BLaER1 (cell line): ENCODE measurements around the gene ZNF669.

Source experiments
- H3K27ac ChIP-seq: shearing (Covaris generic); formaldehyde crosslinking; 2 replicates; pipeline ENCODE4 v1.8.1; 2022
- H3K27me3 ChIP-seq: shearing (Covaris generic); formaldehyde crosslinking; 2 replicates; pipeline ENCODE4 v1.8.1; 2022
- H3K36me3 ChIP-seq: shearing (Covaris generic); formaldehyde crosslinking; 2 replicates; pipeline ENCODE4 v1.8.1; 2022
- H3K4me1 ChIP-seq: shearing (Covaris generic); formaldehyde crosslinking; 2 replicates; pipeline ENCODE4 v1.8.1; 2022
- H3K4me2 ChIP-seq: shearing (Covaris generic); formaldehyde crosslinking; 2 replicates; pipeline ENCODE4 v1.8.1; 2022
- H3K4me3 ChIP-seq: shearing (Covaris generic); formaldehyde crosslinking; 2 replicates; pipeline ENCODE4 v1.8.1; 2022
- H3K9ac ChIP-seq: shearing (Covaris generic); formaldehyde crosslinking; 2 replicates; pipeline ENCODE4 v1.8.1; 2022
- H3K9me3 ChIP-seq: shearing (Covaris generic); formaldehyde crosslinking; 2 replicates; pipeline ENCODE4 v1.8.1; 2022
- H4K20me1 ChIP-seq: shearing (Covaris generic); formaldehyde crosslinking; 2 replicates; pipeline ENCODE4 v1.8.1; 2022
- Cebpa-rat ChIP-seq: shearing (Covaris generic); IDR thresholded peaks from 2 replicates; pipeline ENCODE4 v1.8.1; 2022

Gene ZNF669

DNA sequence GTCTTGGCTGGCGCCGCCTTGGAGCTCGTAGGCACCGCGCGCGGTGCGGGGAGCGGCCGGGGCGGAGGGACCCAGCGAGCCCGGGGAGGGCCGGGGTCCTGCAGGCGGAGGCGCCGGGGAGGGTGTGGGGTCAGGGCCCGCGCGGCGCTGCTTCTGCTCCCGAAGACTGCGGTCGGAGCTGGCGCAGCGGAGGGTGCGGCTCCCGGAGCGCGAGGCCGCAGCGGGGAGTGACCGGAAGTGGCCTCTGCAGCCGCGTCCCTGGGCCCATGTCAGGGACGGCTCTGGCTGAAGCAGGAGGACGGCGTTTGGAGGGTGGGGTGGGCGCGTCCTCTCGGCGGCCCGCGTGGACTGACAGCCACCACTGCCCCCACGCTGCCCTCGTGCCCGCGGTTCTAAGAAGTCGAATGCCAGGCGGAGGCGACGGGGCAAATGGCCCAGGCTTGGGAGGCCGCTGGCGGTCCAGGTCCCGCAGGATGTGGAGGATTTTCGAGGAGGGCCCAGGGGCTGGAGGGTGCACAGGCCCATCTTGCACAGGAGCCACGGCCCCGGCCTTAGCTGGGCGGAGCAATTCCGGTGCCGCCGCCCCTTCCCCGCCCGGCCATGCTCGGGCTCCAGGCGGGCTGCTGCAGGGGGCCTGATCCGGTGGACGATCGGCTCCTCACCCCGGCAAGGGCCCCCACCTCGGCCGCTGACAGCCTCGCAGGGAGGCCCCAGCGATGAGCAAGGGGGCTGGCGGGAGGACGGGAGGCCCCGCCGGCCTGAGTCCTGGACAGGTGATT is 7.7 kb upstream of the ZNF669 start:
- Histone ChIP-seq H3K9ac (no peak overlapping the region), H4K20me1 (peaks cover 16% of the 10 kb centered on the region; the same call in 1 of the 2 replicates), H3K36me3 (no peaks in the 10 kb centered on the region), H3K4me1 (0 out of 2 replicates have a peak, but pooled peaks cover 5% of the 10 kb centered on the region), H3K4me2 (peak overlapping the region; percentile 61), H3K9me3 (peaks cover 61% of the 10 kb centered on the region), H3K27ac (no peak overlapping the region), H3K27me3 (peaks cover 73% of the 10 kb centered on the region), H3K4me3 (peak overlapping the region; percentile 58)
- TF ChIP-seq Cebpa-rat, result no peak

DNA sequence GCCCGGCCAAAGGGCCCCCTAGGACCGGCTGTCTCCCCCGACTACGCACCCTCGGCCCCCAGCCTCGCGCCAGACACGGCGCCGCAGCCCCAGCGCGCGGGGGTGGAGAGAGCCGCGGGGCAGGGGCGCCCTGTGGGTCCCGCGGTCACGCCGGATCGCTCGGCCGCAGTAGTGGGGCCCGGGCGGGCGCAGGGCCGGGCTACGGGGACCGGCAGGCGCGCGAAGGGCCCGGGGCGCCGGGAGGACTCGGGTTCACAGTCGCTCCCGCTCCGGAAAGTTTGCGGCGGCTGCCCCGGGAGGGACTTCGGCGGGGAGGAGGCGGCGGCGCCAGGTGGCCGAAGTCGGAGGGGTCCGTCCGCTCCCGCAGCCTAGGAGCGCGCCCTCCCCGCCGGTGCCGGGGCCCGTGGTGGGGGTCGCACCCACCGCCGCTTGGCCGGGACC is 7.1 kb upstream of the ZNF669 start:
- H3K4me2 ChIP-seq, result peak overlapping the region; percentile 61
- H3K36me3 ChIP-seq, result no peaks in the 10 kb centered on the region
- TF ChIP-seq Cebpa-rat, result no peak
- H3K4me1 ChIP-seq, result 0 out of 2 replicates have a peak, but pooled peaks cover 5% of the 10 kb centered on the region
- no peak overlapping the region for H3K9ac ChIP-seq
- H3K27ac ChIP-seq, result no peak overlapping the region
- peaks cover 16% of the 10 kb centered on the region; the same call in 1 of the 2 replicates for H4K20me1 ChIP-seq
- peaks cover 67% of the 10 kb centered on the region for H3K9me3 ChIP-seq
- H3K27me3 ChIP-seq, result peaks cover 73% of the 10 kb centered on the region
- H3K4me3 ChIP-seq, result peak overlapping the region; percentile 58

DNA sequence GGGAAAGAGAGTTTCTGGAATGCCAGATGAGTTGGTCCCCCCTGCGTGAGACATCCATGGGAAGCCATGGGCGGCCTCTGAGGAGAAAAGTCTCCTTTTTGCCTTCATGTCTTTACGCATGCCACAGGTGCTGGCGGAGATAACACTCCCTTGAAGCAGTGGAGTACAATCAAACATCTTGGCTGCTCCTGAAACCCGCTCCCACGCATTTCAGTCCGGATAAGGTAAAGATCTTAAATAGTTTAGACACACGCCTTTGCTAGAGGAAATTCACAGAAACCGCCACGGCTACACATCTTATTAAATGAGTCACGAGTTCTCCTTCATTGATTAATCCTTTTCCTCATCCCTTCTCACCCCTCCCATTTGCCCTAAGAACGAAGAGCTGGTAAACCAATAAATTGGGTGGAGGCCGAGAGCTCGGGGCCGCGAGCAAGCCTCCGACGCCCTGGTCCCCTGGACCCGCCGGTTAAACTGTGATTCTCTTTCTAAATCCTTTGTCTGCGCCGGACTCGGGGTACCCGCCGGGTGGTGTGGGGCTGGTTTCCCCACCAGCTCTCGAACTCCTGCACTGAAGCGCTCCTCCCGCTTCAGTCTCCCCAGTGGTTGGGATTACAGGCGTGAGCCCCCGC is 6.6 kb upstream of the ZNF669 start:
- no peak overlapping the region for H3K9ac ChIP-seq
- peak overlapping the region; percentile 61 for H3K4me2 ChIP-seq
- H3K9me3 ChIP-seq, result peaks cover 72% of the 10 kb centered on the region
- H4K20me1 ChIP-seq, result peaks cover 16% of the 10 kb centered on the region; the same call in 1 of the 2 replicates
- no peak overlapping the region for H3K27ac ChIP-seq
- no peaks in the 10 kb centered on the region for H3K36me3 ChIP-seq
- H3K27me3 ChIP-seq, result peaks cover 73% of the 10 kb centered on the region
- no peak for TF ChIP-seq Cebpa-rat
- H3K4me3 ChIP-seq, result peak overlapping the region; percentile 58
- H3K4me1 ChIP-seq, result 0 out of 2 replicates have a peak, but pooled peaks cover 5% of the 10 kb centered on the region

DNA sequence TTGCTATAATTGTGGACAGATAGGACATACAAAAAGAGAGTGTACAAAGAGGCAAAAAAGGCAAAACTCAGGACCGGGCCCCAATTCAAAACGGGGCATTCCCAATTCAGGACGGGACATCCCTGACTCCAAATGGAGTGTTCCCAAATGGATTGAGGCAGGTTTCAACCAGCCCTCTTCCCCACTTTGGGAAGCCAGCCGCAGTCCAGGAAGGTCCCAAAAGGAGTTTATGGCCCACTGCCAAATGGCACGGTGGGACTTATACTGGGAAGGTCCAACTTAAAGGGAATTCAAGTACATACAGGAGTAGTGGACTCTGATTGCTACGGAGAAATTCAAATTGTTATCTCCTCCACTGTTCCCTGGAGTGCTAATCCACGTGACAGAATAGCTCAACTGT is 3.5 kb upstream of the ZNF669 start:
- Histone ChIP-seq H3K27ac (no peak overlapping the region), H3K9ac (no peak overlapping the region), H3K36me3 (peaks cover 4% of the 10 kb centered on the region), H4K20me1 (peaks cover 16% of the 10 kb centered on the region; the same call in 1 of the 2 replicates), H3K4me3 (no peak overlapping the region), H3K4me2 (no peak overlapping the region), H3K4me1 (peaks cover 18% of the 10 kb centered on the region), H3K9me3 (peaks cover 82% of the 10 kb centered on the region), H3K27me3 (peaks cover 49% of the 10 kb centered on the region)
- TF ChIP-seq Cebpa-rat, result no peak

DNA sequence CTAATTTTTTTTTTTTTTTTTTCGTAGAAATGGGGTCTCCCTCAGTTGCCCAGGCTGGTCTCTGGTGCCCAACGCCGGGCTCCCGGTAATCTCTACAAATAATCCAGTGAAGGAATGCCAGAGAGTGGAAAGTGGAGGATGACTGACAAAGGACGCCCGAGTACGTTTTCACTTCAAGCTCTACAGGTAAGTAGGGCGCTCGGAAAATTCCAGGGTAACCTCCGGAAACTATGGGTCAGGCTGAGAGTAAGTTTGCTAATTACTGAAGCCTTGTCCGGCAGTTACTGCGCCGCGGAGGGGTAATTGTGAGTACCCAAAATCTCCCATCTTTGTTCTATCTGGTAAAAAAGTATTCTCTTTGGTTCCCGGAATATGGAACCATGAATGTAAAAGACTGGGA is 1.8 kb upstream of the ZNF669 start:
- no peak overlapping the region for H3K4me2 ChIP-seq
- H3K9me3 ChIP-seq, result peaks cover 82% of the 10 kb centered on the region
- H4K20me1 ChIP-seq, result 0 out of 2 replicates have a peak, but pooled peaks cover under 1% of the 10 kb centered on the region
- peaks cover 16% of the 10 kb centered on the region for H3K4me1 ChIP-seq
- no peak overlapping the region for H3K4me3 ChIP-seq
- H3K27me3 ChIP-seq, result peaks cover 32% of the 10 kb centered on the region
- no peak overlapping the region for H3K27ac ChIP-seq
- H3K36me3 ChIP-seq, result peaks cover 21% of the 10 kb centered on the region
- TF ChIP-seq Cebpa-rat, result no peak
- no peak overlapping the region for H3K9ac ChIP-seq

DNA sequence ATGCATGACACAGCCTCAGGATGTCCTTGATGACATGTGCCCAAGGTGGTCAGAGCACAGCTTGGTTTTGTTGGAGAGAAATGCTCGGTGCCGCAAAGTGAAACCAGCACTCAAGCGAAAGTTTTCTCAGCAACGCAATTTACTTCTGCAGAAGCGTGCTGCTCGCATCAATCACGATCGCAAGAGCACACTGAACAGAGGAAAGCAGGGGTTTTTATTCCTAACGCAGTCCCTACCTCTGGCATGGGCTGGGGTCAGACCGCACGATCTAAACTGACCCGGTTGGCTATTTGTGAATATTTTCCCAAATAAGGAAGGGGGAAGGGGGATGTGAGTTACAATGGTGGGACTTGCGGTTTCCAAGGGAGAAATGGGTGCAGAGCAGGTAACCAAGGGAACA is 809 bp upstream of the ZNF669 start:
- H3K9me3 ChIP-seq, result peaks cover 82% of the 10 kb centered on the region
- H3K4me3 ChIP-seq, result peak overlapping the region; percentile 100
- no peaks in the 10 kb centered on the region for H4K20me1 ChIP-seq
- TF ChIP-seq Cebpa-rat, result no peak
- H3K27ac ChIP-seq, result no peak overlapping the region
- H3K27me3 ChIP-seq, result peaks cover 22% of the 10 kb centered on the region
- peak overlapping the region; percentile 57 for H3K4me2 ChIP-seq
- H3K9ac ChIP-seq, result no peak overlapping the region
- H3K36me3 ChIP-seq, result peaks cover 31% of the 10 kb centered on the region
- H3K4me1 ChIP-seq, result peaks cover 16% of the 10 kb centered on the region

DNA sequence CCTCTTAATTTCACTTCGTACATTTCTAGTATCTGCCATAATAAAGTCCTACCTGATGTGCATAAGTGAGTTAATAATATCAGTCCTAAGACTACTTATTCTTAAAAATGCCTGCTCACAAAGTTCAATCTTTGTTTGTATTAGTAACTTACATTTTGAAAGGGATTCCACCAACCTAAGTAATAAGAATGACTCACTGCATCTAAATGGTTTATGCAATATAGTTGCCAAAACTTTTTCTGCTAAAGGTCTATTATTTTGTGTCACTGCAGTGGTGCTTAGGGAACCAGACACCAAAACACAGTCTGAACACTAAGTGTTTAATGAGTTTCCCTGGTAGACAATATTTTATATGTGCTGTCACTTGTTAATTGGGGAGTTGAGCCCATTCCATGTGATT is 1.8 kb downstream of the ZNF669 start:
- no peak for TF ChIP-seq Cebpa-rat
- peaks cover 89% of the 10 kb centered on the region for H3K9me3 ChIP-seq
- no peak overlapping the region for H3K9ac ChIP-seq
- H3K4me2 ChIP-seq, result peak overlapping the region; percentile 80
- no peak overlapping the region for H3K27ac ChIP-seq
- peaks cover 2% of the 10 kb centered on the region; the same call in 1 of the 2 replicates for H4K20me1 ChIP-seq
- H3K27me3 ChIP-seq, result no peaks in the 10 kb centered on the region
- peaks cover 57% of the 10 kb centered on the region for H3K36me3 ChIP-seq
- H3K4me3 ChIP-seq, result peak overlapping the region; percentile 100
- H3K4me1 ChIP-seq, result peaks cover 16% of the 10 kb centered on the region

DNA sequence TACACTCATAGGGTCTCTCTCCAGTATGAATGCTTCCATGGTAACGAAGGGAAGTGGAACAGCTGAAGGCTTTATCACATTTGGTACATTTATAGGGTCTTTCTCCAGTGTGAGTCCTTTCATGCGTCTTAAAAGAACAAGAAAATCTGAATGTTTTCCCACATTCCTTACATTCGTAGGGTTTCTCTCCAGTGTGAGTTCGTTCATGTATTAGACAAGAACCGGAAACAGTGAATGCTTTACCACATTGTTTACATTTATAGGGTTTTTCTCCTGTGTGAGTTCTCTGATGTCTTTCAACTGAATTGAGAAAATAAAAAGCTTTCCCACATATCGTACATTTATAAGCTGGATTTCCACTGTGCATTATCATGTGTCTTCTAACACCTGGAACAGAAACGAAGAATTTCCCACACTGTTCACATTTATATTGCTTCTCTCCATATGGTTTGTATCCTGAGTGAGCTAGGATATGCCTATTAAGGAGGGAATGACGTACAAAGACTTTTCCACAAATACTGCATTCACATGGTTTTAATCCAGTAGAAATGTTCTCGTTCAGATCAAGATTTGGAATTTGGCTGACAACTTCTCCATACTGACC is 3.4 kb downstream of the ZNF669 start:
- Histone ChIP-seq H4K20me1 (peaks cover 17% of the 10 kb centered on the region; the same call in 1 of the 2 replicates), H3K9me3 (peaks cover 90% of the 10 kb centered on the region), H3K4me1 (peaks cover 25% of the 10 kb centered on the region), H3K4me3 (peak overlapping the region; percentile 100), H3K27ac (no peak overlapping the region), H3K36me3 (peaks cover 73% of the 10 kb centered on the region), H3K9ac (no peak overlapping the region), H3K27me3 (no peaks in the 10 kb centered on the region), H3K4me2 (no peak overlapping the region)
- no peak for TF ChIP-seq Cebpa-rat

DNA sequence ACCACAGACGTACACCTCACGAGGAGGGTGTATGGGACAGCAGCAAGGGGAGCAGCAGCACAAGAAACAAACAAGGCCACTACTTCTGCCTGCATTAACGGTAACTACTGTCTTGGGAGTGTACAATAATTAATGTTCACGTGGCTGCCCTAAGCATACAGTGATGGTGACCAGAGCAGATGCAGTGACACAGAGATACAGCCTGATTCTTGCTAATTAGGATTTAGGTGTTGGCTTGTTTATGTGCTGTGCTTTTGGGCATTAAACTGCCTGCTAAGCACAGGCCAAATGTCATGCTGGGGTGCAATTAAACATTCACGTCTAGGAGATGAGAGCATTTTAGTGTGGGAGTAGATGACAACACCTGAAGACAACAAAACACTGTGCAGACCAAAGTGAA is 7.2 kb downstream of the ZNF669 start:
- H3K36me3 ChIP-seq, result peaks cover 79% of the 10 kb centered on the region
- H3K9ac ChIP-seq, result no peak overlapping the region
- H3K4me3 ChIP-seq, result no peak overlapping the region; the same call in 1 of the 2 replicates
- H3K4me1 ChIP-seq, result peaks cover 9% of the 10 kb centered on the region
- no peak overlapping the region for H3K27ac ChIP-seq
- TF ChIP-seq Cebpa-rat, result no peak
- peaks cover 21% of the 10 kb centered on the region; the same call in 1 of the 2 replicates for H4K20me1 ChIP-seq
- peaks cover 87% of the 10 kb centered on the region for H3K9me3 ChIP-seq
- H3K4me2 ChIP-seq, result 0 out of 2 replicates have a peak overlapping the region, but pooled peaks have one; percentile 9
- no peaks in the 10 kb centered on the region for H3K27me3 ChIP-seq
